ENCODE measurements around the gene PRUNE2. TPM values are rescaled to one million over a fixed set of nuclear protein-coding genes. Genes with fewer than 3 reads are reported as not detected.

Gene PRUNE2
- total and polyA plus RNA-seq, 9 of the 15 experiments (the other 6 are each of a cell fraction or from before 2014, with no cell fraction given) = 0.05 to 0.45 (median 0.18) TPM; not detected in 1

- H3K36me3 ChIP-seq (ENCODE audit: control insufficient read depth, insufficient read depth, low read length) = no peaks in the 10 kb centered on the region
- POLR2A ChIA-PET = no interaction called here
- H3K4me2 ChIP-seq (ENCODE audit: insufficient read depth, low read length) = no peak overlapping the region
- H3K9ac ChIP-seq (ENCODE audit: insufficient read depth in 1 of 2, low read depth in 2 of 2, low read length in 2 of 2) = no peak overlapping the region
- no peaks in the 10 kb centered on the region for H3K9me3 ChIP-seq (replicated peaks; ENCODE audit: control insufficient read depth, insufficient read depth, low read depth, low read length)
- H3K4me3 ChIP-seq = no peak overlapping the region
- intact Hi-C loops (cut with micrococcal nuclease) = no loop called here
- no peaks in the 10 kb centered on the region for H3K9me1 ChIP-seq (ENCODE audit: control insufficient read depth, insufficient read depth, low read length)
- no peak overlapping the region for H2AFZ ChIP-seq (ENCODE audit: low read depth, low read length)
- no peaks in the 10 kb centered on the region for H3K27me3 ChIP-seq (ENCODE audit: control insufficient read depth in 2 of 2, insufficient read depth in 2 of 2, low read length in 2 of 2)
- H3K27ac ChIP-seq (ENCODE audit: extremely low read depth, low read depth, low read length) = no peak overlapping the region
- in situ Hi-C loops (cut with MboI) = no loop called here
- no peaks in the 10 kb centered on the region for H3K4me1 ChIP-seq (replicated peaks in 1 of 2; ENCODE audit: control insufficient read depth in 2 of 2, insufficient read depth in 2 of 2, low read length in 2 of 2)
- no peak for DNase-seq (ENCODE audit: extremely low read depth in 1 of 4, low spot score in 3 of 4)
- TF ChIP-seq IRF2 (CRISPR knock-in tag; IDR thresholded peaks at IDR 0.05) (no peak), HNRNPH1 (optimal IDR thresholded peaks at IDR 0.05; ENCODE audit: low read depth, low read length) (no peak), ZNF280B (CRISPR knock-in tag; IDR thresholded peaks at IDR 0.05) (no peak), ZNF507 (tag; conservative IDR thresholded peaks at IDR 0.05) (no peak)
- FAIRE-seq = no peak
- BruUV-seq (replicated peaks) = no TSS peak
- no peaks in the 10 kb centered on the region for H3K79me2 ChIP-seq (ENCODE audit: control insufficient read depth, insufficient read depth, low read length)
- ATAC-seq = no peak
- WGBS (ENCODE audit: insufficient coverage, low coverage, missing lambda C conversion rate) = 0% methylated on average over 1 of the region's 2 CpGs
- CTCF ChIA-PET (ENCODE audit: low intra/inter-chr PET ratio) = no interaction called here
- no peaks in the 10 kb centered on the region for H4K20me1 ChIP-seq (replicated peaks; ENCODE audit: control insufficient read depth, insufficient read depth, low read length)
Measured at GRCh38 chr9:76932757-76933156, 26.8 kb upstream of the PRUNE2 start.

DNA sequence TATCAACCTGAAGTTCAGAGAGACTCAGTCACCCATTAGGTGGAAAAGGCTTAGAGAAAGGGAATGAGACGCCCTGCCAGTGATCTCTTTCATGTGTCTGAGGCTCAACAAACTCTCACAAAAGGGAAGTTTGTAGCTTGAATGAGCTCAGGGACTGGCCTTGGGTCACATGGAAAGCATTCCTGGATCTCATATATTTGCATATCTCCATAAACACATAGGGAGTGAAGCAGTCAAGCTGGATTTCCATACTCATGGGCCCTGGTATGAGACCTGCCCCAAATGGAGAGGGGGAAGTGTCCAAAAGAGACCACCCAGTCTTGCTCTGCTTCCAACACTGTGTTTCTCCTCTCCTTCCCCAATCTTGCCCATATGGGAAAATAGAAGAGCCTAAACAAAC is 26.4 kb upstream of the PRUNE2 start:
- ChIA-PET CTCF (ENCODE audit: low intra/inter-chr PET ratio) (no interaction called here), POLR2A (interaction anchor here (0.6 kb wide), 1 partner anchor 27 kb away, joined by 3 read pairs; no protein-coding TSS in a partner anchor)
- in situ Hi-C loops (cut with MboI) = no loop called here
- no peaks in the 10 kb centered on the region for H3K9me1 ChIP-seq (ENCODE audit: control insufficient read depth, insufficient read depth, low read length)
- H3K79me2 ChIP-seq (ENCODE audit: control insufficient read depth, insufficient read depth, low read length) = no peaks in the 10 kb centered on the region
- H3K4me3 ChIP-seq = no peak overlapping the region
- no TSS peak for BruUV-seq (replicated peaks)
- FAIRE-seq = no peak
- H3K9me3 ChIP-seq (replicated peaks; ENCODE audit: control insufficient read depth, insufficient read depth, low read depth, low read length) = no peaks in the 10 kb centered on the region
- no peaks in the 10 kb centered on the region for H4K20me1 ChIP-seq (replicated peaks; ENCODE audit: control insufficient read depth, insufficient read depth, low read length)
- DNase-seq (ENCODE audit: extremely low read depth in 1 of 4, low spot score in 3 of 4) = no peak
- H3K36me3 ChIP-seq (ENCODE audit: control insufficient read depth, insufficient read depth, low read length) = no peaks in the 10 kb centered on the region
- H3K27ac ChIP-seq (ENCODE audit: extremely low read depth, low read depth, low read length) = no peak overlapping the region
- no peak overlapping the region for H3K4me2 ChIP-seq (ENCODE audit: insufficient read depth, low read length)
- no peak for ATAC-seq
- intact Hi-C loops (cut with micrococcal nuclease) = no loop called here
- no peaks in the 10 kb centered on the region for H3K27me3 ChIP-seq (ENCODE audit: control insufficient read depth in 2 of 2, insufficient read depth in 2 of 2, low read length in 2 of 2)
- H3K9ac ChIP-seq (ENCODE audit: insufficient read depth in 1 of 2, low read depth in 2 of 2, low read length in 2 of 2) = no peak overlapping the region
- no CpG with 5 or more reads among the region's 1 CpG for WGBS (ENCODE audit: insufficient coverage, low coverage, missing lambda C conversion rate)
- no peaks in the 10 kb centered on the region for H3K4me1 ChIP-seq (replicated peaks in 1 of 2; ENCODE audit: control insufficient read depth in 2 of 2, insufficient read depth in 2 of 2, low read length in 2 of 2)
- no peak overlapping the region for H2AFZ ChIP-seq (ENCODE audit: low read depth, low read length)
- no peak for TF ChIP-seq ZNF133 (CRISPR knock-in tag; IDR thresholded peaks at IDR 0.05)
- TF ChIP-seq PCBP2 (IDR thresholded peaks at IDR 0.05; ENCODE audit: low read depth, low read length, poor library complexity, severe bottlenecking) = no peak
- TF ChIP-seq ZBTB2 (IDR thresholded peaks at IDR 0.05) = no peak
- no peak for TF ChIP-seq ESRRA (IDR thresholded peaks at IDR 0.05; ENCODE audit: borderline replicate concordance, low read depth)
- TF ChIP-seq, protein P1, sequence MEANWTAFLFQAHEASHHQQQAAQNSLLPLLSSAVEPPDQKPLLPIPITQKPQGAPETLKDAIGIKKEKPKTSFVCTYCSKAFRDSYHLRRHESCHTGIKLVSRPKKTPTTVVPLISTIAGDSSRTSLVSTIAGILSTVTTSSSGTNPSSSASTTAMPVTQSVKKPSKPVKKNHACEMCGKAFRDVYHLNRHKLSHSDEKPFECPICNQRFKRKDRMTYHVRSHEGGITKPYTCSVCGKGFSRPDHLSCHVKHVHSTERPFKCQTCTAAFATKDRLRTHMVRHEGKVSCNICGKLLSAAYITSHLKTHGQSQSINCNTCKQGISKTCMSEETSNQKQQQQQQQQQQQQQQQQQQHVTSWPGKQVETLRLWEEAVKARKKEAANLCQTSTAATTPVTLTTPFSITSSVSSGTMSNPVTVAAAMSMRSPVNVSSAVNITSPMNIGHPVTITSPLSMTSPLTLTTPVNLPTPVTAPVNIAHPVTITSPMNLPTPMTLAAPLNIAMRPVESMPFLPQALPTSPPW (CRISPR knock-in tag; IDR thresholded peaks at IDR 0.05) = no peak
- TF ChIP-seq U2AF1 (optimal IDR thresholded peaks at IDR 0.05; ENCODE audit: low read depth, low read length) = no peak
- no peak for TF ChIP-seq XRCC5 (IDR thresholded peaks at IDR 0.05; ENCODE audit: low read depth, low read length)
- TF ChIP-seq ZNF707 (CRISPR knock-in tag; conservative IDR thresholded peaks at IDR 0.05) = no peak
- TF ChIP-seq BDP1 (IDR thresholded peaks at IDR 0.05; ENCODE audit: insufficient read depth, insufficient read length) = no peak

Data from K562 (cell line).